GM12878 (cell line): ENCODE data around the gene BLOC1S4. TPM values are rescaled to one million over a fixed set of nuclear protein-coding genes. Genes with fewer than 3 reads are reported as not detected.

ENCODE experiments used
- ATAC-seq: fragments of 200-7000 bp; cut with Tn5 transposase; 3 replicates; pipeline ENCODE4 v1.9.1; 2020; ENCODE audit warnings: mild to moderate bottlenecking, moderate library complexity
- BruUV-seq: library from RNA; stranded (reverse); fragments of 400-500 nt; replicated peaks from 2 replicates; lab custom pipeline; 2021; lab: Mats Ljungman, UMichigan
- CTCF ChIA-PET: fragments of 300-600 bp; sonication (Branson Sonifier 250); formaldehyde crosslinking; extraction: SDS; loops from one replicate; lab custom pipeline; 2021; ENCODE audit warnings: inconsistent platforms; lab: Yijun Ruan, JAX
- POLR2A ChIA-PET: fragments of 350-600 bp; formaldehyde crosslinking; extraction: SDS; loops from one replicate; lab custom pipeline; 2021; ENCODE audit warnings: inconsistent platforms; lab: Charles Lee
- RAD21 ChIA-PET: fragments of 300-600 bp; sonication (Branson Sonifier 250); formaldehyde crosslinking; loops from one replicate; lab custom pipeline; 2023; ENCODE audit warnings: antibody characterized with exemption; ENCODE audit not compliant: unreplicated experiment; lab: Charles Lee
- SMC1A ChIA-PET: fragments of 300-600 bp; sonication (Branson Sonifier 250); formaldehyde crosslinking; loops from one replicate; lab custom pipeline; 2023; ENCODE audit not compliant: unreplicated experiment, uncharacterized antibody; lab: Charles Lee
- DNase-seq: peaks from one replicate; pipeline ENCODE4 v3.0.0-alpha.2; 2011; ENCODE audit warnings: low read depth, low spot score
- FAIRE-seq: peaks from 3 replicates; lab custom pipeline; 2011; peaks lifted over from hg19 to GRCh38; lab: Jason Lieb, UNC
- H2AFZ ChIP-seq: 2 replicates; pipeline ENCODE4 v1.6.0; 2011; ENCODE audit warnings: low read depth, low read length, control low read depth; ENCODE audit not compliant: control insufficient read depth
- H3K27ac ChIP-seq: 2 replicates; pipeline ENCODE4 v1.5.1; 2011; ENCODE audit warnings: control low read depth; ENCODE audit not compliant: control insufficient read depth, insufficient read depth
- H3K27me3 ChIP-seq, 2 experiments: replicated peaks in 1 of 2; 2 replicates each; pipeline versions ENCODE4 v1.6.0 to v1.6.1; 2011; ENCODE audit warnings: low read length in 1 of 2; ENCODE audit not compliant: control insufficient read depth in 2 of 2, insufficient read depth in 2 of 2
- H3K36me3 ChIP-seq, 2 experiments: 2 replicates each; pipeline ENCODE4 v1.5.1; 2011; ENCODE audit warnings: low read length in 1 of 2; ENCODE audit not compliant: control insufficient read depth in 2 of 2, insufficient read depth in 2 of 2
- H3K4me1 ChIP-seq: 2 replicates; pipeline ENCODE4 v1.6.1; 2011; ENCODE audit warnings: mild to moderate bottlenecking, low read length, moderate library complexity, mixed read lengths; ENCODE audit not compliant: control insufficient read depth, insufficient read depth
- H3K4me2 ChIP-seq: 2 replicates; pipeline ENCODE4 v1.6.0; 2011; ENCODE audit warnings: control low read depth; ENCODE audit not compliant: control insufficient read depth, insufficient read depth
- H3K4me3 ChIP-seq: fragments of 200-600 bp; sonication (generic); 2 replicates; pipeline ENCODE4 v1.5.1; 2016
- H3K79me2 ChIP-seq: 2 replicates; pipeline ENCODE4 v1.6.0; 2011; ENCODE audit warnings: low read length; ENCODE audit not compliant: control insufficient read depth, insufficient read depth
- H3K9ac ChIP-seq: 2 replicates; pipeline ENCODE4 v1.8.0; 2011; ENCODE audit warnings: low read length, control low read depth, mixed read lengths; ENCODE audit not compliant: control insufficient read depth, insufficient read depth
- H3K9me3 ChIP-seq: replicated peaks from 3 replicates; pipeline ENCODE4 v1.5.1; 2011; ENCODE audit warnings: mild to moderate bottlenecking, low read length; ENCODE audit not compliant: control insufficient read depth, insufficient read depth
- H4K20me1 ChIP-seq: 2 replicates; pipeline ENCODE4 v1.6.0; 2011; ENCODE audit not compliant: control insufficient read depth, insufficient read depth
- CBFB ChIP-seq: IDR thresholded peaks from 2 replicates; pipeline ENCODE4 v1.6.1; 2016; ENCODE audit warnings: antibody characterized with exemption, low read depth
- CHD1 ChIP-seq: IDR thresholded peaks from 2 replicates; pipeline ENCODE4 v1.6.1; 2012; ENCODE audit warnings: low read depth, low read length, improper control_type of control experiment
- ELK1 ChIP-seq: IDR thresholded peaks from 2 replicates; pipeline ENCODE4 v1.6.1; 2012; ENCODE audit warnings: low read depth, low read length, improper control_type of control experiment
- EZH2 ChIP-seq: IDR thresholded peaks from 2 replicates; pipeline ENCODE4 v1.6.1; 2012; ENCODE audit warnings: low read depth, mild to moderate bottlenecking, control low read depth, inconsistent platforms, low read length, borderline replicate concordance; ENCODE audit not compliant: control insufficient read depth
- FOS ChIP-seq: IDR thresholded peaks from 3 replicates; pipeline ENCODE4 v1.6.1; 2011; ENCODE audit warnings: borderline replicate concordance; ENCODE audit not compliant: insufficient read length; ENCODE audit errors: extremely low read depth
- GATAD2B ChIP-seq: fragments of 450-650 bp; conservative IDR thresholded peaks from 2 replicates; pipeline ENCODE4 v1.6.1; 2017; ENCODE audit warnings: low read depth, mild to moderate bottlenecking, moderate library complexity
- HDAC6 ChIP-seq: fragments of 200-600 bp; sonication (generic); IDR thresholded peaks from one replicate; pipeline ENCODE4 v1.8.0; 2017; ENCODE audit warnings: antibody characterized with exemption; ENCODE audit not compliant: unreplicated experiment
- NR2C2 ChIP-seq: IDR thresholded peaks from 2 replicates; pipeline ENCODE4 v1.6.1; 2011; ENCODE audit warnings: borderline replicate concordance, low read depth; ENCODE audit not compliant: control insufficient read depth, insufficient read length
- PRDM15 ChIP-seq: fragments of 450-650 bp; formaldehyde crosslinking; IDR thresholded peaks from 2 replicates; pipeline ENCODE4 v1.4.0; 2020; ENCODE audit warnings: mild to moderate bottlenecking, moderate library complexity
- SIN3A ChIP-seq: IDR thresholded peaks from 2 replicates; pipeline ENCODE4 v1.6.1; 2012; ENCODE audit warnings: low read depth, low read length, improper control_type of control experiment
- SIX5 ChIP-seq: IDR thresholded peaks from 2 replicates; pipeline ENCODE4 v1.6.1; 2011; ENCODE audit warnings: mild to moderate bottlenecking, low read depth, low read length, moderate library complexity; ENCODE audit not compliant: severe bottlenecking
- TBL1XR1 ChIP-seq: IDR thresholded peaks from 2 replicates; pipeline ENCODE4 v1.6.1; 2012; ENCODE audit warnings: low read depth, low read length, improper control_type of control experiment
- ZBED1 ChIP-seq: IDR thresholded peaks from 2 replicates; pipeline ENCODE4 v1.6.1; 2016; ENCODE audit warnings: borderline replicate concordance
- ZNF274 ChIP-seq: IDR thresholded peaks from one replicate; pipeline ENCODE4 v1.8.0; 2011; ENCODE audit not compliant: insufficient read length, insufficient read depth
- WGBS: methylation state at CpG from one replicate; pipeline ENCODE4 v1.1.6; 2016; ENCODE audit warnings: low lambda C conversion rate; ENCODE audit not compliant: insufficient replicate concordance, insufficient coverage; ENCODE audit errors: missing lambda C conversion rate; 5-methylcytosine and 5-hydroxymethylcytosine counted together
- in situ Hi-C: fragments of 300-500 bp; cut with MboI; formaldehyde crosslinking; loops from 9 replicates; pipeline ENCODE4 v1.14.3; 2018; ENCODE audit warnings: mixed read lengths
- intact Hi-C: fragments of 100-400 bp; cut with micrococcal nuclease; formaldehyde crosslinking; loops from one replicate; pipeline ENCODE4 v1.14.2; 2022; ENCODE audit not compliant: unreplicated experiment
- polyA plus RNA-seq, 11 experiments: library from polyadenylated mRNA; depleted of rRNA in 4 of 11; unstranded in 6 of 11; stranded (reverse) in 5 of 11; fragments of >200 nt; fragmentation: Nextera tagmentation in 4 of 11; fragmentation: Illumina TruSeq in 1 of 11; extraction: Ambion mirVana in 4 of 11; extraction: Trizol in 1 of 11; gene quantifications; 1 replicate in 1 of 11; 2 replicates in 10 of 11; pipeline versions ENCODE4 v1.2.1 to v1.2.3, GENCODE V29; 2011 to 2016; ENCODE audit warnings: inconsistent platforms in 2 of 11, missing spikeins in 2 of 11, low read depth in 1 of 11
- total RNA-seq, 4 experiments: library from RNA; depleted of rRNA in 3 of 4; stranded (reverse); fragments of >200 nt in 3 of 4; fragmentation: Illumina TruSeq in 1 of 4; extraction: Trizol in 1 of 4; gene quantifications; 2 replicates each; pipeline versions ENCODE4 v1.2.1 to v1.2.3, GENCODE V29; 2013 to 2021

Gene BLOC1S4
- total and polyA plus RNA-seq, 10 of the 15 experiments (the other 5 are each of a cell fraction or from before 2014, with no cell fraction given), result 2.7 to 23.8 (median 9.5) TPM

- BruUV-seq, result no TSS peak
- ATAC-seq (no peak), DNase-seq (no peak), FAIRE-seq (no peak)
- no peak overlapping the region for H3K9ac ChIP-seq
- TF ChIP-seq CBFB (no peak), ZBED1 (no peak), ELK1 (no peak), PRDM15 (CRISPR knock-in tag) (no peak), CHD1 (no peak), ZNF274 (no peak), EZH2 (no peak), GATAD2B (no peak), FOS (no peak), NR2C2 (no peak), SIN3A (no peak), TBL1XR1 (no peak), SIX5 (no peak), HDAC6 (no peak)
- H3K4me3 ChIP-seq, result no peak overlapping the region
- 71% methylated on average over 11 of the region's 11 CpGs for WGBS
- H3K27me3 ChIP-seq, result no peaks in the 10 kb centered on the region
- SMC1A ChIA-PET, result interaction anchor here (1.0 kb wide), 1 partner anchor 8 kb away, joined by 4 read pairs; no protein-coding TSS in a partner anchor
- H3K9me3 ChIP-seq, result no peaks in the 10 kb centered on the region; the same call in 2 of the 3 replicates
- no peaks in the 10 kb centered on the region for H3K4me1 ChIP-seq
- in situ Hi-C loops, result no loop called here
- H4K20me1 ChIP-seq, result no peaks in the 10 kb centered on the region
- H3K4me2 ChIP-seq, result no peak overlapping the region
- POLR2A ChIA-PET, result interaction anchor here (0.6 kb wide), 1 partner anchor 176 kb away, joined by 3 read pairs; no protein-coding TSS in a partner anchor
- CTCF ChIA-PET, result interaction anchor here (1.0 to 1.2 kb wide), 2 partner anchors 8 to 419 kb away, joined by 3 to 4 read pairs; no protein-coding TSS in a partner anchor
- H3K36me3 ChIP-seq, result no peaks in the 10 kb centered on the region
- no peaks in the 10 kb centered on the region for H3K79me2 ChIP-seq
- RAD21 ChIA-PET, result no interaction called here
- no peak overlapping the region for H2AFZ ChIP-seq
- intact Hi-C loops, result no loop called here
- no peak overlapping the region for H3K27ac ChIP-seq
Observed at GRCh38 chr4:6682862-6683590, 32.9 kb upstream of the BLOC1S4 start.
